ENCODE data around the gene RPL13.
A peak's percentile ranks its signal among the peaks of the same experiment; 100 is the strongest.

RPL13 gene

GRCh38 chr16:89560378-89561141 is at the start of gene RPL13:
RPL13 (plus strand) TSS chr16:89560682; CDS start chr16:89560960, 278 bp downstream.
- DNase-seq: peak; percentile 24

GRCh38 chr16:89511374-89511773 is 49.1 kb upstream of the RPL13 start:
- no peak for DNase-seq

- DNase-seq: no peak
Observed at GRCh38 chr16:89512453-89512852, 48.0 kb upstream of the RPL13 start.

- no peak for DNase-seq
Observed at GRCh38 chr16:89517128-89517527, 43.4 kb upstream of the RPL13 start.

GRCh38 chr16:89519881-89520280 is 40.6 kb upstream of the RPL13 start:
- no peak for DNase-seq

- DNase-seq: no peak
Observed at GRCh38 chr16:89522287-89522686, 38.2 kb upstream of the RPL13 start.

GRCh38 chr16:89523680-89524344 is 36.7 kb upstream of the RPL13 start:
- no peak for DNase-seq

GRCh38 chr16:89525146-89525913 is 35.2 kb upstream of the RPL13 start:
- no peak for DNase-seq

- DNase-seq: no peak
Observed at GRCh38 chr16:89529097-89529496, 31.4 kb upstream of the RPL13 start.

- no peak for DNase-seq
Observed at GRCh38 chr16:89530401-89531381, 29.8 kb upstream of the RPL13 start.

- DNase-seq: no peak
Observed at GRCh38 chr16:89531821-89532526, 28.5 kb upstream of the RPL13 start.

- DNase-seq: no peak
Observed at GRCh38 chr16:89534252-89534756, 26.2 kb upstream of the RPL13 start.

- DNase-seq: no peak
Observed at GRCh38 chr16:89536371-89536770, 24.1 kb upstream of the RPL13 start.

GRCh38 chr16:89536886-89537548 is 23.5 kb upstream of the RPL13 start:
- DNase-seq: no peak

- DNase-seq: no peak
Observed at GRCh38 chr16:89537549-89537925, 22.9 kb upstream of the RPL13 start.

GRCh38 chr16:89538286-89538685 is 22.2 kb upstream of the RPL13 start:
- DNase-seq: no peak

GRCh38 chr16:89540557-89540956 is 19.9 kb upstream of the RPL13 start:
- DNase-seq: no peak

- DNase-seq: no peak
Observed at GRCh38 chr16:89541792-89542191, 18.7 kb upstream of the RPL13 start.

- no peak for DNase-seq
Observed at GRCh38 chr16:89544113-89544512, 16.4 kb upstream of the RPL13 start.

GRCh38 chr16:89544713-89545043 is 15.8 kb upstream of the RPL13 start:
- no peak for DNase-seq
